ENCODE results near the gene TRMT112.

TRMT112 gene

GRCh38 chr11:64275031-64275800, 42.1 kb downstream of the TRMT112 start:
- CTCF ChIA-PET = interaction anchor here (0.6 to 1.1 kb wide), 2 partner anchors 32 to 80 kb away, joined by 3 to 4 read pairs; no protein-coding TSS in a partner anchor
- DNase-seq (ENCODE audit: extremely low spot score) = no peak
- TF ChIP-seq LEF1 (IDR thresholded peaks at IDR 0.05; ENCODE audit: borderline replicate concordance) = no peak
- no peak for TF ChIP-seq SUZ12 (IDR thresholded peaks at IDR 0.05)
- TF ChIP-seq HDGF (IDR thresholded peaks at IDR 0.05; ENCODE audit: borderline replicate concordance) = no peak
- no peak for TF ChIP-seq ARNT (IDR thresholded peaks at IDR 0.05)
- TF ChIP-seq FOXA1 (IDR thresholded peaks at IDR 0.05) = no peak
- TF ChIP-seq PKNOX1 (IDR thresholded peaks at IDR 0.05) = no peak
- POLR2A ChIA-PET = interaction anchor here (0.8 to 1.4 kb wide), 2 partner anchors 12 to 74 kb away, joined by 3 read pairs; no protein-coding TSS in a partner anchor

GRCh38 chr11:64269540-64270220, 47.7 kb downstream of the TRMT112 start:
- DNase-seq (ENCODE audit: extremely low spot score) = peak; percentile 92
- TF ChIP-seq L3MBTL2 (conservative IDR thresholded peaks at IDR 0.05) = peak; percentile 58
- TF ChIP-seq FOXM1 (IDR thresholded peaks at IDR 0.05; ENCODE audit: borderline replicate concordance) = peak; percentile 42; the same call in 1 of the 2 replicates
- no peak for TF ChIP-seq LEF1 (IDR thresholded peaks at IDR 0.05; ENCODE audit: borderline replicate concordance)
- peak; percentile 98 for TF ChIP-seq ELF4 (IDR thresholded peaks at IDR 0.05)
- ChIA-PET POLR2A (interaction anchor here (0.6 to 5.6 kb wide), 15 partner anchors 11 to 104 kb away, joined by 3 to 81 read pairs (median 13); partner anchors contain the start of genes BAD, CATSPERZ, DNAJC4 and ESRRA), CTCF (interaction anchor here (1.2 to 3.8 kb wide), 3 partner anchors 18 to 63 kb away, joined by 3 to 66 read pairs (median 8); partner anchors contain the start of genes CATSPERZ, ESRRA, FERMT3 and PLCB3)

- ChIA-PET POLR2A (interaction anchor here (0.8 to 5.6 kb wide), 12 partner anchors 11 to 104 kb away, joined by 3 to 81 read pairs (median 8); partner anchors contain the start of genes BAD, CATSPERZ, ESRRA and FERMT3), CTCF (interaction anchor here (0.8 to 3.8 kb wide), 5 partner anchors 17 to 86 kb away, joined by 3 to 66 read pairs (median 5); partner anchors contain the start of genes CATSPERZ, ESRRA, FERMT3 and PLCB3)
- no peak for DNase-seq (ENCODE audit: extremely low spot score)
Measured at GRCh38 chr11:64268893-64269539, 48.3 kb downstream of the TRMT112 start.

GRCh38 chr11:64268025-64268892, 49.1 kb downstream of the TRMT112 start:
- TF ChIP-seq PKNOX1 (IDR thresholded peaks at IDR 0.05) (no peak), BHLHE40 (IDR thresholded peaks at IDR 0.05; ENCODE audit: borderline replicate concordance) (no peak), HDGF (IDR thresholded peaks at IDR 0.05; ENCODE audit: borderline replicate concordance) (no peak), FOXM1 (IDR thresholded peaks at IDR 0.05; ENCODE audit: borderline replicate concordance) (no peak), SP1 (IDR thresholded peaks at IDR 0.05) (no peak), TARDBP (IDR thresholded peaks at IDR 0.05) (no peak), L3MBTL2 (conservative IDR thresholded peaks at IDR 0.05) (no peak), NFRKB (IDR thresholded peaks at IDR 0.05) (no peak), SUZ12 (IDR thresholded peaks at IDR 0.05) (no peak), FOXK2 (IDR thresholded peaks at IDR 0.05) (no peak), ELF4 (IDR thresholded peaks at IDR 0.05) (no peak), ZNF384 (IDR thresholded peaks at IDR 0.05) (no peak), CTBP1 (IDR thresholded peaks at IDR 0.05; ENCODE audit: borderline replicate concordance) (no peak), FOXA1 (IDR thresholded peaks at IDR 0.05) (no peak), LEF1 (IDR thresholded peaks at IDR 0.05; ENCODE audit: borderline replicate concordance) (no peak), ARNT (IDR thresholded peaks at IDR 0.05) (no peak)
- no peak for DNase-seq (ENCODE audit: extremely low spot score)
- POLR2A ChIA-PET = interaction anchor here (0.8 to 5.6 kb wide), 11 partner anchors 14 to 84 kb away, joined by 3 to 81 read pairs (median 4); partner anchors contain the start of genes BAD, CATSPERZ, ESRRA and FERMT3
- CTCF ChIA-PET = interaction anchor here (0.8 to 1.7 kb wide), 5 partner anchors 16 to 87 kb away, joined by 3 to 8 read pairs (median 4); partner anchors contain the start of genes FERMT3, PLCB3, PRDX5 and TRMT112

More at GRCh38 chr11:64268893-64269539, 48.3 kb downstream of the TRMT112 start:
- TF ChIP-seq FOXM1 (IDR thresholded peaks at IDR 0.05; ENCODE audit: borderline replicate concordance) (no peak), TARDBP (IDR thresholded peaks at IDR 0.05) (no peak), ZNF384 (IDR thresholded peaks at IDR 0.05) (no peak), ARNT (IDR thresholded peaks at IDR 0.05) (no peak), LEF1 (IDR thresholded peaks at IDR 0.05; ENCODE audit: borderline replicate concordance) (no peak), ELF4 (IDR thresholded peaks at IDR 0.05) (no peak), PKNOX1 (IDR thresholded peaks at IDR 0.05) (no peak), SP1 (IDR thresholded peaks at IDR 0.05) (no peak), BHLHE40 (IDR thresholded peaks at IDR 0.05; ENCODE audit: borderline replicate concordance) (no peak), FOXK2 (IDR thresholded peaks at IDR 0.05) (no peak), CTBP1 (IDR thresholded peaks at IDR 0.05; ENCODE audit: borderline replicate concordance) (no peak), NFRKB (IDR thresholded peaks at IDR 0.05) (no peak), HDGF (IDR thresholded peaks at IDR 0.05; ENCODE audit: borderline replicate concordance) (no peak), FOXA1 (IDR thresholded peaks at IDR 0.05) (no peak), L3MBTL2 (conservative IDR thresholded peaks at IDR 0.05) (no peak), SUZ12 (IDR thresholded peaks at IDR 0.05) (no peak)
